Activated gamma-delta T cell treated with Interleukin-2 at 50 U/mL for 16 hours (primary cell): ENCODE results near the gene SAAL1.

ENCODE experiments used
- DNase-seq: peaks from one replicate; pipeline ENCODE4 v3.0.0-alpha.2; 2020

SAAL1 gene

DNA sequence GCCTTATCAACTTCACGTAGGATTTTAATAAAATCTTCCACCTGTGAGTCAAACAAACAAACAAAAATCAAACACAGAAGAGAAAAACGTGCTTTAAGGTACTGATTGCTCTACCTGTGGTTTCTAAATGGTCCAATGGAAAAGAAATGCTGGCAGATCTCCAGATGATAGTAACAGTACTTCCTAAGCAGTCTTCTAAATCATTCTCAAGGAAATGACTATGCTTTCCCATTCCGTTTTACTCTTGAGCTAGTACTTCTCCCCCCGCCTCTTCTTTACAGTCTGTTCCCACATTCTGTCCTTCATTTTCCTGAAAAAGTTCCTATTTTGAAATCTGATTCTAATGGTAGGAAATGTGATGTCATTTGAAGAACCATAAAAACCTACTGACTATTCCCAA lies 25.4 kb downstream of the SAAL1 start:
- no peak for DNase-seq

DNA sequence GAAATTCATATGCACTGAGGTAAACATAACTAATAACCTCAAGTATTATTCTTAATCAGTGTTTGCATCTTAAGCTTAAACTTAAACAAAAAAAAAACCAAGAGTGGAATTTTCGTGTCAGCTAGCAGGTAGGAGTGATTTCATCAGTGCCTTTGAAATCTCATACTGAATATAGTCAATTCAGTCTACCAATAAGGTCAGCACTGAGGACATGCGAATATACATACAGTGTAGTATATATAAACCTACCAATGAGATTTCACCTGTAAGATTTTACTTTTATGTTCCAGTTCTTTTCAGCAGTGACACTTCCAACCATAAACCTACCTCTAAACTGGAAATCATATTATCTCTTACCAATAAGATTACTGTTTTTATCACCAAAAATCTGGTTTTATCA lies 27.0 kb downstream of the SAAL1 start:
- DNase-seq, result no peak

DNA sequence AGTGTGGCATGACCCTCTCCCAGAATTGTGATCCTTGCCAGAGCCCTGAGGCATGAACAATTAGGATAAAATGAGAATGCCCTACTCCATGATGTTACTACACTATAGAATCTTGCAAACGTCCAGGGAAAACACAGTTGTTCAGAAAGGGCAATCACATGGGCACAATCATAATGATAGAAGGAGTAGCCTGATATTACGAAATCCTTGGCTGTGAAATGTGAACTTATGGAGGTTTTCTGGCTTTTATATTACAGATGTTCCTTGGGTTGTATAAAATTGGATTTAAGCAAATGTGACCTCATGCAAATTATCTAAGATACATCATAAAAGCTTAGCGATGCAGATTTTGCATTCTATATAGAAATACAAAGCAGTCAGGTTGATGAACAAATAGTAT lies 30.4 kb downstream of the SAAL1 start:
- DNase-seq, result no peak

DNA sequence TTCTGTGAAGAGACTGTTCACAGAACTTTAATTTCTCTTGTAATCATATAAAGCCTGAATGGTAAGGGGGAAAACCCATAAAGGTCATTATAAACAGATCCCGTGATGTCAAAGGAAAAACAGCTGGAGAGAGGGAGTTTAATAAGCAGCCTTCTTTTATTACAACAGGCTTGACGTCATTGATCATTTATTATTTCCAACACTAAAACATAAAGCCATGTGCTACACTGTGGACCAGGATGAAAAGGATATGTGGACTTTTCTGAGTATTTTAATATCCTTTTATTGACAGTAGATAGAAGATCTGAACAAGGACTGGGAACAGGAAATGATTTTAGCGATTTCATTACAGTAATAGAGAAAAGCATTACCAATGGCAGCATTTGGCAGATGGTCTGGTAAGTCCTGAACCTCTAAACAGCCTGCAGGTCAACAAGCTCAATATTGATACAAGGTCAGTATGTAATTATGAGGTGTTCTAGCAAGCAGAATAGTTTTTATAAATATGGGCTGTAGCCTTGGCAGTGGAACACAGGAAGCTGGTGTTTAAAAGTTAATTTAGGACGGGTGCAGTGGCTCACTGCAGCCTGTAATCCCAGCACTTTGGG lies 34.7 kb downstream of the SAAL1 start:
- DNase-seq, result no peak

DNA sequence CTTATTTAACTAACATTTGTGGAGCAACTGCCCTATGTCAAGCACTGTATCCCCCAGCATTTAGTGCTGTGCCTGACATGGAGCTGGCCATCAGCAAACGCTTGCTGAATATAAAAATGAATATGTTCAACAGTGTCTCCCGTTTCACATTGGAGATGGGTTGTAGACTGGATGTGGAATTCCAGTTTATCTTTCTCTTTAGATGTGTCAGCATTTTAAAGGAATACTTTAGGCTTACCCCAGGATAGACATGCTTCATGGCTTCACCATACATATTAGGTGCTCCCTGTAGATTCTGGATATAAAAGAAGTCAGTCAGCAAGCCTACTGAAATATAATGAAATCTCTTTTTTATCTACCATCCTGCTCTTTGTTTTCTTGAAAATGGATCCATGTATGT lies 38.5 kb downstream of the SAAL1 start:
- no peak for DNase-seq

DNA sequence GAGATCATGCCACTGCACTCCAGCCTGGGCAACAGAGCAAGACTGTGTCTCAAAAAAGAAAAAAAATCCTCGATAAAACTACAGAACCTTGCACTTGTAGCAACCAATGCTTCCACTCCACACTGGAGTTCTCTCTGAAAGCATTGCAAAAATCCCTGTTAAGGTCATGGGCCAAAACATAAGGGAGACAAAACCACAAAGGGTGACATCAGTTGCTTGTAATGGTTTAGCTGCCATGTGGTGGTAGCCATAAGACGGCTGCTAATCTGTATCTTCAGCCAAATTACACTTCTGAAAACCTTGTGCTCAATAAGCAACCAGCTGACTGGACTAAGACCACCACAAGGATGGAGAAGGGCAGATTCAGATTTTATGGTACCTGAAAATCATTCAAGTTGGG lies 39.3 kb downstream of the SAAL1 start:
- no peak for DNase-seq

DNA sequence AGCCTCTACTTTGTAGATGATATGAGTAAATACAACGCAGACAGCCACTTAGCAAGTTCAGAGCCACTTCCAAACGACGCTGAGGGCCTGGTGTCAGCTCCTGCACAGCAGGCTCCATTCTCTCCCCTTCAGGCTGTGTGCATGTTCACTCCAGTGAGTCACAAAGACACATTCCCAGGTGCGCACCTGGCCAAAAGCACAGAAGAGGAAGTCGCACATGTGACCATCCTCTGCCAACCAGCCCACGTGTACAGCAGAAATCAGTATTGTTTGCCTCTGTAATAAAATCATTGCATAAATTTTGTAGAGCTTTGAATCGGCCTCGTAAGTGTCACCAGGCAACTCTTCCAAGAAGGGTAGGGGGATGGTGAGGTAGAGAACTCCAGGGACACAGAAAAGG lies 40.3 kb downstream of the SAAL1 start:
- DNase-seq, result no peak

DNA sequence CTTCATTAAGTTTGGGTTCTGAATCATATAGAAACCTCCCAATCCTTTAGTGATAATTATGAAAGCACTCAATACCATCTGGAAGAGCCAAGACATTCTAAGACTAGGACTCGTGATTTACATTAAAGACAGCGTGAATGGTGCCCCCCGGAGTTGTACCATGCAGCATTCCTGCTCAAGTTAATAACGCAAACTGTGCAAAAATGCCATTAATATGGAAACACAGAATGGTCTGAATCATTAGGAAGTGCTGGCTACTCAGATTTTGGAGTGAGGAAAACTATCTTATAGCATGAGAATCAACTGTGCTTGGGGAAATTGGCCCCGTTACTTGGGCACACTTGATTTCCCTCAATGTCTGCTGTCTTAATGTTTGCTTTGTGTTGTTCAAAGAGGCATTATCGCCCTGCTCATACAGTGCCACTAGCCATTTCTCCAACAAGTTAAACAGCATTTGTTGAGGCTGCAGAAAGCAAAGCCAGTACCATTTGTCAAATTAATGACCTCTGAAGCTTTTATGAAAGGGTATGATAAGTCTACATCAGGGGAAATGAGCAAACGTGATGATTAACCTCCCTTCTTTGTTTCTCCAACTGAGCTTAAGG lies 41.3 kb downstream of the SAAL1 start:
- no peak for DNase-seq

DNA sequence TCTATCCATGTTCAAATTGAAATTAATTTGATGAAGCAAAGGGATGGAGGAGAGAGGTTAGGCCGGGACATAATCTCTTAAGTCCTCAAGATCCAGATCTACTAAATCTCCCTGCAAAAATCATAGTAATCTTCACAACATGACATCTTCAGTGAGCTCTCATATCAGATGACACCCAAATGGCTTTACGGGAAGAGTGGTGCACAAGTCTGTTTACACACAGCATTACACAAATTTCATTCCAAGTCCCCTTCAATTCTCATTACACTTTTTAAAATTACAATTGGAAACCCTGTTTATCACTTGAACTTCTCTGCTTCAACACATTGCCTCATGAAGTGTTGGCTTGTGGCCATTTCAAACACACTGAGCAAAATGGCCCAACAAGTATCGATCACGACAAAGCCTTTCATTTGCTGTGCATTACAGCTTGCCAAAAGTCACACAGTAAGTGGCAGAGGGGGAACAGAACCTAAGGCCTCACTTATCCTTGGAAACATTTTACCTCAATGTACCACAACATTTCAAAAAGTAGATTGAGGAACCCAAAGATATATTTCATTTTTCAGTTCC lies 41.9 kb downstream of the SAAL1 start:
- DNase-seq, result no peak

DNA sequence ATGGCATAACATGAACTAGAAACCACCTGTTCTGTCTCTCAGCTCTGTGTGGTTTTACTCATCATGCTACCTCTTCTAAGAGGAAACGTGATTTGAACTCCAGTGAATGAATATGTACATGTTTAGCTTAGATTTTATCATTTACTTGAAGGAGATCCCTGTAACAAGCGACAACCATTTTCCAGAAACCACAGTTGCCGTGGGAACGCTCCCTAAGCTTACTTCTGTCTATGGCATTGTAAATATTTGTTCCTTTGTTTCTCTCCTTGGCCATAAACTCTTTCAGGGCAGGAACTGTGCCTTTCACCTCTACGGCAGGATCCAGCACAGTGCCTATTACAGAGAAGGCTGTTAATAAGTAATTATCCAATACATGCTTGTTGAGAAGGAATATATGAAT lies 42.8 kb downstream of the SAAL1 start:
- DNase-seq, result no peak

DNA sequence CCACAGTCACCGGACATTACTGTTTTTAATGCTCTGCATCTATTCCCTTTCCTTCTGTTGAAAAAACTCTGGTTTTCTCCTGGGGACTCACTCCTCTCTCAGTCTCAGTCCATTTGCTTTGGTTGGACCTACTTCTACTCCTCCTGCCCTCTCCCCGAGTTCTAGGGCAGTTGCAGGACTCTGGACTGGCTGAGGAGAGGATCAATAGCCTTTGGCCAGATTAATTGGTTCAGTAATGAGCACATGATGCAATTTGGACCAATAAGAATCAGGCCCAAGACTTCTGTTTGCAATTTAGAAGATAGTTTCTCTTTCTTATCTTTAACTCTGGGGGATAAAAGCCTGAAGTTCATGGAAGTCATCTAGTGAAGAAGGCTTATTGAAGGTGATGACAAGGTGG lies 44.5 kb downstream of the SAAL1 start:
- no peak for DNase-seq

DNA sequence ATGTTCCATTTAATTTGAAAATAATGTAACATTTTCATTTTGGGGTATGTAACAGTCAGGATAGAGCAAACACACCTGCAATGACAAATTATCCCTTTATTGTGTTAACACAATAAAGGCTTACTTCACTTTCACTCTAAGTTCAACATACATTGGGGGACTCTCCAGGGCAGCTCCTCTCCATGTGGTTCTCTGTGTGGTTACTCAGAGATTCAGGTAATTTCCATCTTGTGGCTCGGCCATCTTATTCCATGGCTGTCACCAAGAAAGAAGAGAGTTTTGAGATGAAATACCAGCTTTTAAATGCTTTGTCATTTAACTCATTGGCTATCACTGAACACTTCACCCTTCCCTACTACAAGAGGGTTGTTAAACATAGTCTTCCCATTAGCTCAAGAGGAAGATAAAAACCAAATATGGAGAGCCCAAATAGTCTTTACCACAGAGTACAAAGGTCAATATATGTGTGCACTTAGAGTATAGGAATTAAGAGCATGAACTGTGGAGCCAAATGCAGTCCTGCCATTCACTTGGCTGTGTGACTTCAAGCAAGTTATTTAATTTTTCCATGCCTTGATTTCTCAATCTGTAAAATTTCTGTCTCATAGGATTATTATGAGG lies 49.2 kb downstream of the SAAL1 start:
- no peak for DNase-seq

DNA sequence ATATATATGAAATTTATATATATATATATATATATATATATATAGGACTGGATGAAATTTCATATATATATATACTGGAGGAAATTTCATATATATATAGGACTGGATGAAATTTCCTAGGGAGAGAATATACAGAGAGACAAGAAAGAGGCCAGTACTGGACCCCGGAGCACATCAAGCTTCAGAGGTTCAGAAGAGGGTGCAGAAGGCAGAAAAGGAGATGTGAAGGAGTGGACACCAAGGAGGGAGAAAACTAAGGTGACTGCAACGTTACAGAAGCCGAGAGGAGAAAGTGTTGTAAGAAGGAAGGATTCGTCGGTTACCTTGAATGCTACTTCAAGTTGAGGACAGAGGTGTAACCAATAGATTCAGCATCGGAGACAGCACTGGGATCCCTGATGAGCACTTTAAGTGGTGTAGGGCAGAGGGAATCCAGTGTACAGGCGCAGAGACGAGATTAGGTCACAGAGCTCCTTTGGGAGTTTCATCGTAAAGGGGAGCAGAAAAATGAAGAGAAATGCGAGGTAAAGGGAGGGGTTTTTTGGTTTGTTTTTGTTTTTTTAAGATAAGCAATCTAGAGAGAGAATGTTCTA lies 51.3 kb downstream of the SAAL1 start:
- no peak for DNase-seq

DNA sequence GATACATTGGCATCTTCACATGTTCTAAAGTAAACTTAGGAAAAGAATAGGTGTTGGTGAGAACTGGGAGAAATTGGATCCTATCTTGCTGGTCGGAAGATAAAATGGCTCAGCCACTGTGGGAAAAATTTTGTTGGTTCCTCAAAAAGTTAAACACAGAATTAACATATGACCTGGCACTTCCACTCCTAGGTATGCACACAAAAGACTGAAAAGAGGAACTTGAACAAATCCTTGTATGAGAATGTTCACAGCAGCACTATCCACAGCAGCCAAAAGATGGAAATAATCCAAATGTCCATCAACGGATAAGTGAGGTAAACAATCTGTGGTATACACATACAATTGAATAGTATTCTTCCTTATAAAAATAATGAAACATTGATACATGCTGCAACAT lies 55.0 kb downstream of the SAAL1 start:
- no peak for DNase-seq

DNA sequence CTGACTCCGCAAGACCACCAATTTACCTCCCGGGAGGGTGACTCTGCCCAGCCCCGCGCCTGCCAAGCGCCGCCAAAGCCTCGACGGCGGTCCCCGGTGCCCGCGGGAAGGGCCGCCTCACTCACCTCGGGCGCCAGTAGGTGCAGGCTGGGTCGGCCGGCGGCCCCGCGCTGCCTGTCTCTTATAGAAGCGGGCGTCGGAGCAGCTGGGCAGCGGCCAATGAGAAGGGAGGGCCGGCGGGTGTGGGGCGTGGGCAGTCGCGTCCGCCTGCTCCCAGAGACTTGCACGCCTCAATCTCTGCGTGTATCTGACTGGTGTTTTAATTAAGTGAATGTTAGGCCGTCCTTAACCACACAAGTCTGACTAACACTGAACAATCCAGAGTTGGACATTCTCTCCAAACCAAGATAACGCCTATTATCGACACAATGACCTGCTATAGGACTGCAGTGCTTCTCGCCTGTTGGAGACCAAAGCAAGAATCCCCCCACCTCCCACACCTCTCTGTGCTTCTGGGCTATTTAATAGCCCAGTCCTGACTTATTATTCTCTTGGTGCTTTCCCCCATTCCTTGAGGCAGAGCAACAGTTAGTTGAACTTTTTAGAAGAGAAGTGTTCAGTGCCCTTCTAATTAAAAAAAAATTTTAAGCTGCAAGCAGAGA lies 59.6 kb downstream of the SAAL1 start, which contains the start of gene TPH1:
Gene TPH1, minus strand, starts transcription at position 154 of the 662 bp plus-strand sequence. CDS start 5,507 bp downstream, outside the sequence.
- no peak for DNase-seq

DNA sequence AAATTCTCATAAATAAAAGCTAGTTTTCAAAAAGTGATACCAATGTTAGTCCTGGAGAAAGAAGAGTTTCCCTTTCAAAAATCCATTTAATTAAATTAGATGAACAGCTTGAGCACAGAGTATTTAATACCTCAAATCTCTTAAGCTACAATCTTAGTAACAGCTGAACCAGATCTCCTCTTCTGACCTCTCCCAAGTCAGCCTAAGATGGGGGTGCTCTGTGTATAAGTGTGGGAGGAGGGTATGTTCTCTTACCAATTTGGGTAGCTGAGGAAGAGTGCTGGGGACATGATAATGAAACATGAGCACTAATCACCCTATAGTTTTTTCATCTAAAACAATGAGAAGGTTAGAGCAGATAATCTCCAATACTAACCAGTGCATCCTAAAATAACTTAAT lies 69.4 kb downstream of the SAAL1 start:
- no peak for DNase-seq
